SK-N-SH treated with all-trans-retinoic acid at 6 μM for 48 hours (cell line): Measurements from ENCODE around the gene CTBP2.

Experiments
- ATAC-seq: fragments of 200-7000 bp; cut with Tn5 transposase; 3 replicates; pipeline ENCODE4 v1.9.1; 2020; ENCODE audit warnings: mild to moderate bottlenecking, moderate library complexity
- ARNTL ChIP-seq: fragments of 450-650 bp; formaldehyde crosslinking; IDR thresholded peaks from 2 replicates; pipeline ENCODE4 v1.5.0; 2020; ENCODE audit warnings: low read depth, mild to moderate bottlenecking, moderate library complexity, borderline replicate concordance
- BACH2 ChIP-seq: fragments of 250-450 bp; sonication (Bioruptor Pico); IDR thresholded peaks from 2 replicates; pipeline ENCODE4 v1.9.0; 2021; ENCODE audit warnings: mild to moderate bottlenecking, borderline replicate concordance
- ESRRG ChIP-seq: fragments of 250-450 bp; sonication (Bioruptor Pico); IDR thresholded peaks from 2 replicates; pipeline ENCODE4 v1.6.1; 2021; ENCODE audit warnings: mild to moderate bottlenecking
- GLIS3 ChIP-seq: fragments of 250-450 bp; sonication (Bioruptor Pico); IDR thresholded peaks from 2 replicates; pipeline ENCODE4 v1.5.0; 2020; ENCODE audit warnings: mild to moderate bottlenecking, moderate library complexity
- OSR1 ChIP-seq: fragments of 250-450 bp; sonication (Bioruptor Pico); IDR thresholded peaks from 2 replicates; pipeline ENCODE4 v1.8.0; 2022; ENCODE audit warnings: moderate library complexity, mild to moderate bottlenecking, inconsistent platforms
- PATZ1 ChIP-seq: fragments of 250-450 bp; sonication (Bioruptor Pico); IDR thresholded peaks from 2 replicates; pipeline ENCODE4 v1.8.0; 2020; ENCODE audit warnings: mild to moderate bottlenecking, moderate library complexity, borderline replicate concordance
- POU6F1 ChIP-seq: fragments of 250-450 bp; sonication (Bioruptor Pico); IDR thresholded peaks from 2 replicates; pipeline ENCODE4 v1.8.0; 2021; ENCODE audit warnings: low read depth, mild to moderate bottlenecking, moderate library complexity, borderline replicate concordance
- PPARA ChIP-seq: fragments of 250-450 bp; sonication (Bioruptor Pico); IDR thresholded peaks from 2 replicates; pipeline ENCODE4 v1.5.0; 2020; ENCODE audit warnings: mild to moderate bottlenecking, borderline replicate concordance
- RARB ChIP-seq: fragments of 250-450 bp; sonication (Bioruptor Pico); IDR thresholded peaks from 2 replicates; pipeline ENCODE4 v1.8.0; 2021; ENCODE audit warnings: mild to moderate bottlenecking, moderate library complexity
- SNAI2 ChIP-seq: fragments of 250-450 bp; sonication (Bioruptor Pico); IDR thresholded peaks from 2 replicates; pipeline ENCODE4 v1.5.0; 2020; ENCODE audit warnings: mild to moderate bottlenecking, moderate library complexity
- TCF4 ChIP-seq: fragments of 250-450 bp; sonication (Bioruptor Pico); IDR thresholded peaks from 2 replicates; pipeline ENCODE4 v1.8.0; 2021; ENCODE audit warnings: mild to moderate bottlenecking, moderate library complexity, borderline replicate concordance
- TOX ChIP-seq: fragments of 250-450 bp; sonication (Bioruptor Pico); IDR thresholded peaks from 2 replicates; pipeline ENCODE4 v1.8.0; 2021; ENCODE audit warnings: mild to moderate bottlenecking, moderate library complexity, borderline replicate concordance
- ZC3H10 ChIP-seq: fragments of 250-450 bp; sonication (Bioruptor Pico); IDR thresholded peaks from 2 replicates; pipeline ENCODE4 v1.5.1; 2021; ENCODE audit warnings: mild to moderate bottlenecking, moderate library complexity
- ZFP3 ChIP-seq: fragments of 250-450 bp; sonication (Bioruptor Pico); IDR thresholded peaks from 2 replicates; pipeline ENCODE4 v1.5.0; 2020; ENCODE audit warnings: mild to moderate bottlenecking, moderate library complexity
- ZFP30 ChIP-seq: fragments of 450-650 bp; formaldehyde crosslinking; IDR thresholded peaks from 2 replicates; pipeline ENCODE4 v1.5.0; 2022; ENCODE audit warnings: mild to moderate bottlenecking, moderate library complexity
- ZNF565 ChIP-seq: fragments of 450-650 bp; formaldehyde crosslinking; conservative IDR thresholded peaks from 2 replicates; pipeline ENCODE4 v1.5.0; 2020; ENCODE audit warnings: low read depth, mild to moderate bottlenecking, moderate library complexity
- ZNF70 ChIP-seq: fragments of 450-650 bp; formaldehyde crosslinking; IDR thresholded peaks from 2 replicates; pipeline ENCODE4 v1.5.0; 2020; ENCODE audit warnings: mild to moderate bottlenecking, moderate library complexity
- TF ChIP-seq, protein P1 (sequence below): fragments of 250-450 bp; sonication (Bioruptor Pico); IDR thresholded peaks from 2 replicates; pipeline ENCODE4 v1.5.1; 2020; ENCODE audit warnings: low read depth, mild to moderate bottlenecking, moderate library complexity
- TF ChIP-seq, protein P2 (sequence below): fragments of 250-450 bp; sonication (Bioruptor Pico); IDR thresholded peaks from 2 replicates; pipeline ENCODE4 v1.5.0; 2020; ENCODE audit warnings: mild to moderate bottlenecking, moderate library complexity

Gene CTBP2

DNA sequence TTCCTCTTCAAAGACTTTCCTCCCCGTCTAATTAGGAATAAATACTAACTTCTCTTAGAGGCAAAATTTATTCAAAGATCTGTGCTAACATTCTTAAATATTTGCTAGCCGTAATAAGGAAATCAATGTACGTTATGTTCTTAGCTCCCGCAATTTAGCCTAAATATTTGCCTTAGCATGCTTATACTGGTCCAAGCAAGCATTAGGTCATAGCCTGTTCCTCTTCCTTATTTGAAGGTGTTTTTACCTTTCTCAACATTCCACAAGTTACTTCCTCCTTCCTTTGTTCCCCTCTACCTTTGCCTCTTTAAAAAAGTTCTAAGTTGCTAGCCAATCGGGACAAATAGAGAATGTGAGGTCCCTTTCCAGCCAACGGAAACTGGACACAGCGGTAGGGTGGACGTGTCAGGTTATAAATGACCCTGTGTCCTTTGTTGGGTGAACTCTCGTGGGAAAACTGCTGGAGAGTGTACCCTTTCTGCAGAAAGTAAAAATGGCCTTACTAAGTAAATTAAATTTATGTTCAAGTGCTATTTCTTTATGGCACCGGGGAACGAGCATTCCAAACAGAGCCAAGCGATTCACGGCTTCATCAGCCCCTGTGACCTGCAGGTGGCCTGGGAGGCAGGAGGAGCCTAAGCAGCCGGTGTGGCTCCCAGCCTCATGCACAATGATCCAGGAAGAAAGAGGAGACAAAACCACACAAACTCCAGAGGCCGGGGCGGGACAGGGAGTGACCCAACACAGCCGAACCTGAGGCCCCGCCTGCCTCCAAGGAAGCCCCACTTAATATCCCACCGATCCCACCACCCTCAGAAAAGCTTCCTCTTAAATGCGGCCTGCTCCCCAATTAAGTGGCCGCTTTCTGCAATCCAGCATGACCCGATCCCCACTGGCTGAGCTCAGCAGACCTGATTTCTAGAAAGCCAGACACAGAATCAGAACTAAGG is 151.4 kb downstream of the CTBP2 start:
- TF ChIP-seq TOX: no peak
- TF ChIP-seq PATZ1 (CRISPR knock-in tag): no peak
- TF ChIP-seq, protein P1, sequence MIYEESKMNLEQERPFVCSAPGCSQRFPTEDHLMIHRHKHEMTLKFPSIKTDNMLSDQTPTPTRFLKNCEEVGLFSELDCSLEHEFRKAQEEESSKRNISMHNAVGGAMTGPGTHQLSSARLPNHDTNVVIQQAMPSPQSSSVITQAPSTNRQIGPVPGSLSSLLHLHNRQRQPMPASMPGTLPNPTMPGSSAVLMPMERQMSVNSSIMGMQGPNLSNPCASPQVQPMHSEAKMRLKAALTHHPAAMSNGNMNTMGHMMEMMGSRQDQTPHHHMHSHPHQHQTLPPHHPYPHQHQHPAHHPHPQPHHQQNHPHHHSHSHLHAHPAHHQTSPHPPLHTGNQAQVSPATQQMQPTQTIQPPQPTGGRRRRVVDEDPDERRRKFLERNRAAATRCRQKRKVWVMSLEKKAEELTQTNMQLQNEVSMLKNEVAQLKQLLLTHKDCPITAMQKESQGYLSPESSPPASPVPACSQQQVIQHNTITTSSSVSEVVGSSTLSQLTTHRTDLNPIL (CRISPR knock-in tag): no peak
- TF ChIP-seq ZFP3 (CRISPR knock-in tag): no peak
- TF ChIP-seq BACH2 (CRISPR knock-in tag): no peak
- TF ChIP-seq PPARA: no peak
- TF ChIP-seq RARB (CRISPR knock-in tag): no peak
- no peak for TF ChIP-seq TCF4 (CRISPR knock-in tag)
- TF ChIP-seq OSR1: no peak
- TF ChIP-seq ZC3H10: no peak
- no peak for TF ChIP-seq POU6F1 (CRISPR knock-in tag)
- no peak for TF ChIP-seq ARNTL (CRISPR knock-in tag)
- no peak for TF ChIP-seq SNAI2
- TF ChIP-seq ZNF70: no peak
- no peak for TF ChIP-seq ZFP30 (CRISPR knock-in tag)
- no peak for TF ChIP-seq ZNF565 (CRISPR knock-in tag)
- TF ChIP-seq ESRRG (CRISPR knock-in tag): no peak
- TF ChIP-seq, protein P2, sequence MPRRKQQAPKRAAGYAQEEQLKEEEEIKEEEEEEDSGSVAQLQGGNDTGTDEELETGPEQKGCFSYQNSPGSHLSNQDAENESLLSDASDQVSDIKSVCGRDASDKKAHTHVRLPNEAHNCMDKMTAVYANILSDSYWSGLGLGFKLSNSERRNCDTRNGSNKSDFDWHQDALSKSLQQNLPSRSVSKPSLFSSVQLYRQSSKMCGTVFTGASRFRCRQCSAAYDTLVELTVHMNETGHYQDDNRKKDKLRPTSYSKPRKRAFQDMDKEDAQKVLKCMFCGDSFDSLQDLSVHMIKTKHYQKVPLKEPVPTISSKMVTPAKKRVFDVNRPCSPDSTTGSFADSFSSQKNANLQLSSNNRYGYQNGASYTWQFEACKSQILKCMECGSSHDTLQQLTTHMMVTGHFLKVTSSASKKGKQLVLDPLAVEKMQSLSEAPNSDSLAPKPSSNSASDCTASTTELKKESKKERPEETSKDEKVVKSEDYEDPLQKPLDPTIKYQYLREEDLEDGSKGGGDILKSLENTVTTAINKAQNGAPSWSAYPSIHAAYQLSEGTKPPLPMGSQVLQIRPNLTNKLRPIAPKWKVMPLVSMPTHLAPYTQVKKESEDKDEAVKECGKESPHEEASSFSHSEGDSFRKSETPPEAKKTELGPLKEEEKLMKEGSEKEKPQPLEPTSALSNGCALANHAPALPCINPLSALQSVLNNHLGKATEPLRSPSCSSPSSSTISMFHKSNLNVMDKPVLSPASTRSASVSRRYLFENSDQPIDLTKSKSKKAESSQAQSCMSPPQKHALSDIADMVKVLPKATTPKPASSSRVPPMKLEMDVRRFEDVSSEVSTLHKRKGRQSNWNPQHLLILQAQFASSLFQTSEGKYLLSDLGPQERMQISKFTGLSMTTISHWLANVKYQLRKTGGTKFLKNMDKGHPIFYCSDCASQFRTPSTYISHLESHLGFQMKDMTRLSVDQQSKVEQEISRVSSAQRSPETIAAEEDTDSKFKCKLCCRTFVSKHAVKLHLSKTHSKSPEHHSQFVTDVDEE: no peak
- TF ChIP-seq GLIS3: no peak
- ATAC-seq: no peak

DNA sequence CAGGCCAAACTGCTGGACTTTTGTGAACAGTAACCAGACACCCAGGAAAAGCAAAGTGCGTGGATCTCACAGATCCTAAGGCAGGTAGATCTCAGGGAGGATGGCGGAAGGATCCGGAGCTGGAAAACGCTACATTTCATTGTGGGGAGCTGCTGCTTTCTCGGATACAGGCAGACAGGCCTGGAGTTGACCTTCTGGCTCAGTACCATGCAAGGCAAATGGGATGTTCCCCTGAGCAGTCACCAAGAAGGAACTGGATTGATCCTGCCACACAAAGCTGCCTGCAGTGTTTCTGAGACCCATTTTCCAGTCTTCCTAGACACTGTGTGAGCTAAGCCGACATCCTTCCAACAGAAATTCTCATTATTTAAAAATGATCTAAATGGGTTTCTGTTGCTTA is 152.9 kb downstream of the CTBP2 start:
- peak; percentile 23; the same call in 2 of the 3 replicates for ATAC-seq
- no peak for TF ChIP-seq ARNTL (CRISPR knock-in tag)
- TF ChIP-seq BACH2 (CRISPR knock-in tag): no peak
- no peak for TF ChIP-seq TCF4 (CRISPR knock-in tag)
- no peak for TF ChIP-seq ZNF565 (CRISPR knock-in tag)
- TF ChIP-seq, protein P2: no peak
- TF ChIP-seq, all 23 proteins: peak for 0
